Trophoblast cell (in vitro differentiated cells and primary cell): Measurements from ENCODE around the gene CCZ1. TPM values are rescaled to one million over a fixed set of nuclear protein-coding genes. Genes with fewer than 3 reads are reported as not detected.
"Not testable (repeated sequence)": the region's sequence is repeated elsewhere in the genome, so short reads cannot be mapped to it uniquely, and the experiment has no call there.

Experiments used
- DNase-seq, 2 donors: peaks; one replicate each; pipeline ENCODE4 v3.0.0-alpha.2; 2016
- H2AFZ ChIP-seq: 2 replicates; pipeline ENCODE4 v1.6.1; 2013; ENCODE audit warnings: low read length, moderate library complexity, mild to moderate bottlenecking; ENCODE audit not compliant: insufficient read depth, poor library complexity
- H2AK5ac ChIP-seq: 2 replicates; pipeline ENCODE4 v1.6.1; 2013; ENCODE audit warnings: mild to moderate bottlenecking, low read length
- H2BK120ac ChIP-seq: 2 replicates; pipeline ENCODE4 v1.6.1; 2013; ENCODE audit warnings: low read length, mild to moderate bottlenecking, moderate library complexity; ENCODE audit not compliant: insufficient read depth, poor library complexity
- H2BK12ac ChIP-seq: 2 replicates; pipeline ENCODE4 v1.6.1; 2013; ENCODE audit warnings: mild to moderate bottlenecking, low read length, moderate library complexity
- H2BK5ac ChIP-seq: 2 replicates; pipeline ENCODE4 v1.6.1; 2013; ENCODE audit warnings: low read length, low read depth, moderate library complexity, mild to moderate bottlenecking; ENCODE audit not compliant: poor library complexity
- H3K14ac ChIP-seq: 2 replicates; pipeline ENCODE4 v1.6.1; 2013; ENCODE audit warnings: mild to moderate bottlenecking, low read length
- H3K18ac ChIP-seq: 2 replicates; pipeline ENCODE4 v1.6.1; 2013; ENCODE audit warnings: mild to moderate bottlenecking, low read length
- H3K23ac ChIP-seq: 2 replicates; pipeline ENCODE4 v1.6.1; 2013; ENCODE audit warnings: low read length
- H3K27ac ChIP-seq: 2 replicates; pipeline ENCODE4 v1.5.1; 2013; ENCODE audit warnings: low read depth, mild to moderate bottlenecking, inconsistent platforms, low read length, moderate library complexity
- H3K27me3 ChIP-seq: 2 replicates; pipeline ENCODE4 v1.6.1; 2013; ENCODE audit warnings: inconsistent platforms, mild to moderate bottlenecking, low read length, moderate library complexity; ENCODE audit not compliant: insufficient read depth
- H3K36me3 ChIP-seq, 2 experiments: 1 replicate in 1 of 2; 2 replicates in 1 of 2; pipeline ENCODE4 v1.6.1; 2013; ENCODE audit warnings: low read length in 2 of 2, mild to moderate bottlenecking in 2 of 2, moderate library complexity in 1 of 2; ENCODE audit not compliant: insufficient read depth in 2 of 2, control insufficient read depth in 1 of 2
- H3K4ac ChIP-seq: 2 replicates; pipeline ENCODE4 v1.6.1; 2013; ENCODE audit warnings: low read depth, mild to moderate bottlenecking, low read length, moderate library complexity
- H3K4me1 ChIP-seq, 2 experiments: 1 replicate in 1 of 2; 2 replicates in 1 of 2; pipeline ENCODE4 v1.6.1; 2013; ENCODE audit warnings: low read length in 2 of 2, mild to moderate bottlenecking in 2 of 2, moderate library complexity in 1 of 2; ENCODE audit not compliant: insufficient read depth in 2 of 2, control insufficient read depth in 1 of 2
- H3K4me2 ChIP-seq: 2 replicates; pipeline ENCODE4 v1.6.1; 2013; ENCODE audit warnings: inconsistent platforms, mild to moderate bottlenecking, low read length, moderate library complexity
- H3K4me3 ChIP-seq: 2 replicates; pipeline ENCODE4 v1.5.1; 2013; ENCODE audit warnings: mild to moderate bottlenecking, low read depth, low read length, inconsistent platforms
- H3K79me1 ChIP-seq: one replicate; pipeline ENCODE4 v1.6.1; 2013; ENCODE audit warnings: low read length
- H3K79me2 ChIP-seq: 2 replicates; pipeline ENCODE4 v1.6.1; 2013; ENCODE audit warnings: low read length, mild to moderate bottlenecking; ENCODE audit not compliant: control insufficient read depth, insufficient read depth, poor library complexity
- H3K9ac ChIP-seq: 2 replicates; pipeline ENCODE4 v1.6.1; 2013; ENCODE audit warnings: mild to moderate bottlenecking, low read length
- H3K9me3 ChIP-seq: 2 replicates; pipeline ENCODE4 v1.6.1; 2013; ENCODE audit warnings: low read depth, mild to moderate bottlenecking, control low read depth, inconsistent platforms, low read length; ENCODE audit not compliant: insufficient read depth
- H4K12ac ChIP-seq: 2 replicates; pipeline ENCODE4 v1.6.1; 2013; ENCODE audit warnings: low read depth, mild to moderate bottlenecking, low read length, moderate library complexity
- H4K8ac ChIP-seq: 2 replicates; pipeline ENCODE4 v1.6.1; 2013; ENCODE audit warnings: low read depth, mild to moderate bottlenecking, low read length, moderate library complexity
- H4K91ac ChIP-seq: one replicate; pipeline ENCODE4 v1.6.1; 2013; ENCODE audit warnings: low read depth, mild to moderate bottlenecking, low read length, moderate library complexity
- WGBS: extraction: QIAGEN DNeasy Blood & Tissue Kit; methylation state at CpG from one replicate; pipeline ENCODE4 v1.1.7; 2013; ENCODE audit warnings: missing lambda C conversion rate; ENCODE audit not compliant: insufficient read length, insufficient coverage; ENCODE audit errors: extremely low coverage; 5-methylcytosine and 5-hydroxymethylcytosine counted together
- polyA plus RNA-seq: library from polyadenylated mRNA; stranded (reverse); fragments of 200-250 nt; gene quantifications from 2 replicates; pipeline ENCODE4 v1.2.3, GENCODE V29; 2013

Gene CCZ1
- 85.3 and 87.9 TPM in 2 replicates for polyA plus RNA-seq

- H4K8ac ChIP-seq, result peak within 1 kb of the TSS; percentile 79
Measured at GRCh38 chr7:5898480-5899224, at the start of gene CCZ1. CCZ1 (plus strand) TSS chr7:5898733; CDS start chr7:5898800, 67 bp downstream.

DNA sequence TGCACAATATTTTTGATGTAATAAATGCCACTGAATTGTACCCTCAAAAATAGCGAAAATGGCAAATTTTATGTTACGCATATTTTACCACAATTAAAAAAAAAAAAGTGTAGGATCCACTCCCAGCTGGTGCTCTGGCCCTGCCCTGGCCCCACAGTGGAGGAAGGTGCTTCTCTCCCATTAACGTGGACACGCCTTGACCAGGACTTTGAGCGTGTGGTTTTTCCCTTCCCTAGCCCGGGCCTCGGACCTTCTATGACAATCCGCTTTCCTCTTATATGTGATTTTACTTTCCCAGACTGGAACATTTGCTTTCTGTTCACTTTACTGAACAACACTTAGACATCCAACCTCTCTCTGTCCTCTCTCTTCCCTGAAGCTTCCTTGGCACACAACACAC is 47.6 kb upstream of the CCZ1 start:
- no CpG with 5 or more reads among the region's 8 CpGs for WGBS
- no peak overlapping the region for H4K8ac ChIP-seq

More at GRCh38 chr7:5898480-5899224, at the start of gene CCZ1:
- not testable (repeated sequence) for H2BK5ac ChIP-seq, H2BK120ac ChIP-seq, H3K79me2 ChIP-seq, H3K27me3 ChIP-seq, H4K91ac ChIP-seq, H3K36me3 ChIP-seq, H3K14ac ChIP-seq, H3K9me3 ChIP-seq, H2BK12ac ChIP-seq, H3K4ac ChIP-seq, H2AK5ac ChIP-seq, H3K4me3 ChIP-seq, H3K18ac ChIP-seq, H3K27ac ChIP-seq, H3K4me2 ChIP-seq, H3K23ac ChIP-seq, H3K9ac ChIP-seq, H3K79me1 ChIP-seq, H3K4me1 ChIP-seq
- peak; percentile 48 to 57 for DNase-seq
- H2AFZ ChIP-seq, result peak within 1 kb of the TSS; percentile 63
- H4K12ac ChIP-seq, result peak within 1 kb of the TSS; percentile 75
- WGBS, result no CpG with 5 or more reads among the region's 64 CpGs

GRCh38 chr7:5854738-5855137 is 43.8 kb upstream of the CCZ1 start:
- DNase-seq, result no peak
- Histone ChIP-seq H3K36me3 (no peaks in the 10 kb centered on the region), H2BK12ac (no peak overlapping the region), H3K79me2 (no peaks in the 10 kb centered on the region), H3K14ac (no peak overlapping the region), H2BK120ac (no peak overlapping the region), H3K18ac (no peak overlapping the region), H4K8ac (no peak overlapping the region), H3K9me3 (no peaks in the 10 kb centered on the region), H3K79me1 (no peaks in the 10 kb centered on the region), H2BK5ac (no peak overlapping the region), H3K4me2 (no peak overlapping the region), H3K4me1 (no peaks in the 10 kb centered on the region), H4K12ac (no peak overlapping the region), H3K4me3 (no peak overlapping the region), H2AFZ (no peak overlapping the region), H3K9ac (no peak overlapping the region), H3K27me3 (no peaks in the 10 kb centered on the region), H3K27ac (no peak overlapping the region), H3K4ac (no peak overlapping the region), H3K23ac (no peak overlapping the region), H2AK5ac (no peak overlapping the region), H4K91ac (no peak overlapping the region)
- no CpG with 5 or more reads among the region's 8 CpGs for WGBS

More for the DNA sequence above, 47.6 kb upstream of the CCZ1 start:
- Histone ChIP-seq H3K27ac (no peak overlapping the region), H3K79me2 (no peaks in the 10 kb centered on the region), H3K4me2 (no peak overlapping the region), H3K4me3 (no peak overlapping the region), H3K14ac (no peak overlapping the region), H2AK5ac (no peak overlapping the region), H3K23ac (peak overlapping the region; percentile 40), H3K27me3 (no peaks in the 10 kb centered on the region), H2BK12ac (no peak overlapping the region), H2AFZ (no peak overlapping the region), H3K18ac (no peak overlapping the region), H3K4me1 (no peaks in the 10 kb centered on the region), H4K12ac (no peak overlapping the region), H2BK5ac (no peak overlapping the region), H2BK120ac (no peak overlapping the region), H3K79me1 (no peaks in the 10 kb centered on the region), H3K4ac (no peak overlapping the region), H3K9ac (no peak overlapping the region), H3K9me3 (no peaks in the 10 kb centered on the region), H4K91ac (no peak overlapping the region), H3K36me3 (no peaks in the 10 kb centered on the region)
- DNase-seq, result no peak

- peak in 1 of 2 donors; percentile 5 for DNase-seq
- H2BK5ac ChIP-seq, H4K8ac ChIP-seq, H3K4me1 ChIP-seq, H3K4me3 ChIP-seq, H3K79me1 ChIP-seq, H3K23ac ChIP-seq, H3K27me3 ChIP-seq, H3K4me2 ChIP-seq, H3K79me2 ChIP-seq, H3K18ac ChIP-seq, H2BK120ac ChIP-seq, H2AK5ac ChIP-seq, H3K14ac ChIP-seq, H4K12ac ChIP-seq, H3K27ac ChIP-seq, H4K91ac ChIP-seq, H2AFZ ChIP-seq, H3K36me3 ChIP-seq, H2BK12ac ChIP-seq, H3K9me3 ChIP-seq, H3K4ac ChIP-seq, H3K9ac ChIP-seq: not testable (repeated sequence)
- no CpG with 5 or more reads among the region's 13 CpGs for WGBS
Measured at GRCh38 chr7:5857041-5857575, 41.4 kb upstream of the CCZ1 start.
